Ovary (tissue), 9 donors: ENCODE data around the gene BCL11B. TPM values are rescaled to one million over a fixed set of nuclear protein-coding genes. Genes with fewer than 3 reads are reported as not detected.

ENCODE experiments used
- DNase-seq, 5 donors: peaks; one replicate each; pipeline ENCODE4 v3.0.0-alpha.2; 2019 to 2020
- H3K27ac ChIP-seq, 2 donors: fragments of 200-600 bp; one replicate each; pipeline versions ENCODE4 v1.5.1 to v1.8.0; 2019 to 2022
- H3K27me3 ChIP-seq: fragments of 200-600 bp; one replicate; pipeline ENCODE4 v1.8.0; 2022
- H3K36me3 ChIP-seq: fragments of 200-600 bp; sonication (generic); one replicate; pipeline ENCODE4 v1.5.1; 2019
- H3K4me1 ChIP-seq: one replicate; pipeline ENCODE4 v1.8.1; 2013; ENCODE audit warnings: mild to moderate bottlenecking, moderate library complexity; ENCODE audit not compliant: insufficient read depth
- H3K4me3 ChIP-seq: fragments of 200-600 bp; sonication (generic); one replicate; pipeline ENCODE4 v1.5.1; 2017
- H3K9me3 ChIP-seq, 2 donors: fragments of 200-600 bp in 1 of 2; sonication (generic) in 1 of 2; one replicate each; pipeline versions ENCODE4 v1.5.1 to v1.8.1; 2013 to 2019; ENCODE audit warnings: mild to moderate bottlenecking in 1 of 2, moderate library complexity in 1 of 2
- EP300 ChIP-seq: sonication (generic); formaldehyde crosslinking; IDR thresholded peaks from one replicate; pipeline ENCODE4 v1.6.1; 2017; ENCODE audit warnings: antibody characterized with exemption
- POLR2A ChIP-seq: fragments of 450-650 bp; IDR thresholded peaks from one replicate; pipeline ENCODE4 v1.6.1; 2017; ENCODE audit warnings: antibody characterized with exemption, mild to moderate bottlenecking, moderate library complexity
- whole genome bisulfite sequencing, 3 donors: extraction: QIAGEN DNeasy Blood & Tissue Kit in 1 of 3; methylation state at CpG; one replicate each; pipeline versions ENCODE4 v1.1.5 to v1.1.7; 2013 to 2017; 5-methylcytosine and 5-hydroxymethylcytosine counted together
- intact Hi-C, 4 donors: fragments of 100-400 bp; cut with DNase I; formaldehyde crosslinking; loops; one replicate each; pipeline versions ENCODE4 v1.11.0 to v1.15.1; 2022 to 2023
- polyA plus RNA-seq, 2 donors: library from polyadenylated mRNA; stranded (reverse); fragments of 200-250 nt in 1 of 2; fragments of 350-450 nt in 1 of 2; fragmentation: Illumina TruSeq in 1 of 2; extraction: RNeasy Lipid Tissue Mini Kit (QIAGEN cat#74804) in 1 of 2; gene quantifications; one replicate each; pipeline ENCODE4 v1.2.3, GENCODE V29; 2013 to 2014
- total RNA-seq, 7 donors: library from RNA; depleted of rRNA in 2 of 7; stranded (reverse); fragments of >200 nt in 2 of 7; fragmentation: NEBNext Ultra II Directional in 3 of 7; extraction: Animal tissue kit (Norgen Biotek cat#: 25700) in 3 of 7; gene quantifications; one replicate each; pipeline versions ENCODE4 v1.1.0 to v1.2.4, GENCODE V29; 2016 to 2023
- TF ChIP-seq, protein P1 (sequence below), 3 donors: fragments of 450-650 bp in 2 of 3; fragments of 200-600 bp in 1 of 3; IDR thresholded peaks; one replicate each; pipeline versions ENCODE4 v1.5.1 to v1.8.0; 2016 to 2022; ENCODE audit warnings: antibody characterized with exemption in 3 of 3, mild to moderate bottlenecking in 1 of 3
- donor health status: DM: no; HTN: no; CAD: no; lungs with moderate emphysema.
- donor health status: DM: no; HTN: no; CAD: no.
- donor health status: Bipolar disorder and iron deficiency.
- donor health status: DM: yes; HTN: yes; CAD: no.
- donor health status: DM: no; HTN: no; CAD: no.
- donor health status: DM: yes; HTN: yes; CAD: no.

The BCL11B gene
- total and polyA plus RNA-seq, 9 donors = 0.08 to 0.84 (median 0.43) TPM

GRCh38 chr14:99282261-99283050 lies 10.5 kb upstream of the BCL11B start:
- H3K36me3 ChIP-seq = no peaks in the 10 kb centered on the region
- H3K9me3 ChIP-seq = no peaks in the 10 kb centered on the region
- no peak overlapping the region for H3K27ac ChIP-seq
- TF ChIP-seq POLR2A (no peak), EP300 (no peak)
- TF ChIP-seq, protein P1, sequence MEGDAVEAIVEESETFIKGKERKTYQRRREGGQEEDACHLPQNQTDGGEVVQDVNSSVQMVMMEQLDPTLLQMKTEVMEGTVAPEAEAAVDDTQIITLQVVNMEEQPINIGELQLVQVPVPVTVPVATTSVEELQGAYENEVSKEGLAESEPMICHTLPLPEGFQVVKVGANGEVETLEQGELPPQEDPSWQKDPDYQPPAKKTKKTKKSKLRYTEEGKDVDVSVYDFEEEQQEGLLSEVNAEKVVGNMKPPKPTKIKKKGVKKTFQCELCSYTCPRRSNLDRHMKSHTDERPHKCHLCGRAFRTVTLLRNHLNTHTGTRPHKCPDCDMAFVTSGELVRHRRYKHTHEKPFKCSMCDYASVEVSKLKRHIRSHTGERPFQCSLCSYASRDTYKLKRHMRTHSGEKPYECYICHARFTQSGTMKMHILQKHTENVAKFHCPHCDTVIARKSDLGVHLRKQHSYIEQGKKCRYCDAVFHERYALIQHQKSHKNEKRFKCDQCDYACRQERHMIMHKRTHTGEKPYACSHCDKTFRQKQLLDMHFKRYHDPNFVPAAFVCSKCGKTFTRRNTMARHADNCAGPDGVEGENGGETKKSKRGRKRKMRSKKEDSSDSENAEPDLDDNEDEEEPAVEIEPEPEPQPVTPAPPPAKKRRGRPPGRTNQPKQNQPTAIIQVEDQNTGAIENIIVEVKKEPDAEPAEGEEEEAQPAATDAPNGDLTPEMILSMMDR (IDR thresholded peaks at IDR 0.05) = no peak
- H3K4me1 ChIP-seq = no peaks in the 10 kb centered on the region
- H3K4me3 ChIP-seq = no peak overlapping the region
- H3K27me3 ChIP-seq = no peaks in the 10 kb centered on the region
- intact Hi-C loops = no loop called here
- no peak for DNase-seq
- WGBS, 3 donors = 85 to 89% (median 88%) methylated on average over 15 of the region's 15 CpGs

GRCh38 chr14:99281396-99281795 lies 9.4 kb upstream of the BCL11B start:
- no peaks in the 10 kb centered on the region for H3K4me1 ChIP-seq
- 48 to 62% (median 60%) methylated on average over 11 of the region's 11 CpGs for WGBS, 3 donors
- H3K36me3 ChIP-seq = no peaks in the 10 kb centered on the region
- intact Hi-C loops = no loop called here
- H3K9me3 ChIP-seq = no peaks in the 10 kb centered on the region
- no peak overlapping the region for H3K27ac ChIP-seq
- TF ChIP-seq, protein P1 (IDR thresholded peaks at IDR 0.05) = no peak
- TF ChIP-seq POLR2A (no peak), EP300 (no peak)
- no peak overlapping the region for H3K4me3 ChIP-seq
- no peak for DNase-seq
- no peaks in the 10 kb centered on the region for H3K27me3 ChIP-seq

DNA sequence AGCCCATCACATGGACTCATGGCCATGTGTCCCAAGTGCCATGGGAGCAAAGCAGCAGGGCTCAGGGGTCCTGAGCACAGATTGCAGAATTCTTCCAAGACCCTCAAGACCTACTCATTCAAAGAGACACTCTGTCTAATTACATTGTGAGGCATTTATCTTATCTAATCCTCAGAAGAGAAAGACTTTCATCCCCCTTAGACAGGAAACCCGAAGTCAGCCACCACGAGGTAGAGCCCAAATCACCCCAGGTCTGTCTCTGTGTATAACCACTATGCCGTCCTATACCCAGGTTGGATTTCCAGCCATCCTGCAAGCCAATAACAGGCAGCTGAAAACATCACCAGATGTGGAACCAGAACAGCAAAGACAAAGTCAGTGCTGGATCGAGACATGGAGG lies 8.9 kb upstream of the BCL11B start:
- no peaks in the 10 kb centered on the region for H3K9me3 ChIP-seq
- no peak overlapping the region for H3K4me3 ChIP-seq
- H3K27me3 ChIP-seq = no peaks in the 10 kb centered on the region
- H3K36me3 ChIP-seq = no peaks in the 10 kb centered on the region
- no peaks in the 10 kb centered on the region for H3K4me1 ChIP-seq
- WGBS, 3 donors = 56 to 59% (median 58%) methylated on average over 4 of the region's 4 CpGs
- intact Hi-C loops = no loop called here
- H3K27ac ChIP-seq = no peak overlapping the region
- DNase-seq = no peak
- TF ChIP-seq POLR2A = no peak
- TF ChIP-seq, protein P1 (IDR thresholded peaks at IDR 0.05) = no peak
- no peak for TF ChIP-seq EP300

- no peaks in the 10 kb centered on the region for H3K36me3 ChIP-seq
- no peak overlapping the region for H3K27ac ChIP-seq
- no peak for DNase-seq
- intact Hi-C loops = no loop called here
- no peaks in the 10 kb centered on the region for H3K9me3 ChIP-seq
- H3K4me1 ChIP-seq = no peaks in the 10 kb centered on the region
- no peaks in the 10 kb centered on the region for H3K27me3 ChIP-seq
- WGBS, 3 donors = 75 to 78% (median 78%) methylated on average over 19 of the region's 19 CpGs
- no peak overlapping the region for H3K4me3 ChIP-seq
- TF ChIP-seq, protein P1 (IDR thresholded peaks at IDR 0.05) = no peak
- no peak for TF ChIP-seq POLR2A
- no peak for TF ChIP-seq EP300
Measured at GRCh38 chr14:99280066-99280731, 8.2 kb upstream of the BCL11B start.
